Measurements from ENCODE around the gene HOXB9.
A peak's percentile ranks its signal among the peaks of the same experiment; 100 is the strongest.

The HOXB9 gene

DNA sequence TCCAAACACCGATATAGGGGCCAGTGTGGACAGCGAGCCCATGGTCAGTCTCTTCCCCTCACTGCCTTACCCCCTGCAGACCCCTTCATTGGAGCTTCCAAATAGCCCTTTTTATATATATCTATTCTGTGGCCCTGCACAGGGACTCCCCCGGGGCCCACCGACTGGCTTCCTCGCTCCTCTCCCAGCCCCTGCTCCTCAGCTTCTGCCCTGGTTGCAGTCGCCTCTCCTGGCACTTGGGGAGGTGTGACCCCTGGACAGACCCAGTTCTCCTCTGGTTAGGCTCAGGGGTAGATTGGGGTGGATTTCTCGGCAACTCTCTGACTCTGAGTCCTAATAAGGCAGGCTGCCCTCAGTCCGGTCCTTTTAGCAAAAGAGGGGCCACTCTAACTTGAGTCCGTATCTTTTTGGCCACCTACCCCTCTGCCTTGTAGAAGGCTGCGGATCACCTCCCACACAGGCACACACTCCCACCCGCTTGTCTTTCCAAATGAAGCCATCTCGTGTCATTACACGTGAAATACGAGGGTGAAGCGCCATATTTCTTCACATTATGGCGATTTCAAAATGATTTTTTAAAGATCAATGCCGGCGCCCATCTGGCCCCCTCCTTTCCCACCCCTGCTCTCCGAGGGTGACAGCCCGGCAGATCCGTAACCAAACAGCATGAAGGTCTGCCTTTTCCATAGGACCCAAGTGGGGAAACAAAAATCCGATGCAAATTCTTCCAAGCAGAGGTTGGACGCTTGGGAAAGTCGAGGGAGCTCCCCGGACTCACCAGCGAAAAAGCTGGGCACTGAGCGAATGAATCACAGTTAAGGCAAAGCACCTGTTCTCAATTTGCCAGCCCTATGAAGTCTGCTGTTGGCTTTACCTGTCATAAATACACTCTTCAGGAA is 1.7 kb upstream of the HOXB9 start:
- no peak overlapping the region for H3K9ac ChIP-seq (ENCODE audit: low read depth, low read length)
- peaks cover 2% of the 10 kb centered on the region for H3K4me1 ChIP-seq (ENCODE audit: control insufficient read depth, insufficient read depth, low read length)
- H3K36me3 ChIP-seq (ENCODE audit: control insufficient read depth, insufficient read depth, low read length), result no peaks in the 10 kb centered on the region
- H3K27me3 ChIP-seq (ENCODE audit: control insufficient read depth, insufficient read depth, low read length), result peaks cover 100% of the 10 kb centered on the region
- peak overlapping the region; percentile 26 for H3K4me3 ChIP-seq (ENCODE audit: low read depth, low read length)
- no peaks in the 10 kb centered on the region for H3K9me3 ChIP-seq (ENCODE audit: control insufficient read depth, insufficient read depth, low read length)

DNA sequence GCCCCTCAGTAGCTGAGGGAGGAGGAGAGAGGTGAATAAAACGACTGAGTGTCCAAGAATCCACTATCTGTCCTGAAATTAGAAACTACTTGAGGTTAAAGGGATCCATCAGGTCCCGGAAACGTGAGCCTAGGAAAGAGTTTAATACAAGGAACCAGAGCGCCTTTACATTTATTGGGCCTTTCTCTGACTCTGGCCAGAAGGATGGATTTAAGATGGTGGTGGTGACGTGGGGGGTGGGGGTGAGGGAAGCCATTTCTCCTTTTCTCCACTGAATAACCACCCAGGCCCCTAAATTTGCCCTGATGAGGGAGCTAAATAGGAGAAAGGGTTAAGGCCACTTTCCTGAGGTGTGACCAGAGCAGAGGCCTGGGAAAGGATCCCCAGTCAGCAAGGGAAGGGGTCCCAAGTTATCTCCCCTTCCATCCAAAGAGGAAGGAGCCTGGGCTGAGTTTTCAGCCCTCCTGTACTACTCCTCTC is 1.0 kb upstream of the HOXB9 start:
- Histone ChIP-seq H3K36me3 (ENCODE audit: control insufficient read depth, insufficient read depth, low read length) (no peaks in the 10 kb centered on the region), H3K27me3 (ENCODE audit: control insufficient read depth, insufficient read depth, low read length) (peaks cover 100% of the 10 kb centered on the region), H3K4me3 (ENCODE audit: low read depth, low read length) (peak overlapping the region; percentile 26), H3K4me1 (ENCODE audit: control insufficient read depth, insufficient read depth, low read length) (peaks cover 2% of the 10 kb centered on the region), H3K9ac (ENCODE audit: low read depth, low read length) (no peak overlapping the region), H3K9me3 (ENCODE audit: control insufficient read depth, insufficient read depth, low read length) (no peaks in the 10 kb centered on the region)

DNA sequence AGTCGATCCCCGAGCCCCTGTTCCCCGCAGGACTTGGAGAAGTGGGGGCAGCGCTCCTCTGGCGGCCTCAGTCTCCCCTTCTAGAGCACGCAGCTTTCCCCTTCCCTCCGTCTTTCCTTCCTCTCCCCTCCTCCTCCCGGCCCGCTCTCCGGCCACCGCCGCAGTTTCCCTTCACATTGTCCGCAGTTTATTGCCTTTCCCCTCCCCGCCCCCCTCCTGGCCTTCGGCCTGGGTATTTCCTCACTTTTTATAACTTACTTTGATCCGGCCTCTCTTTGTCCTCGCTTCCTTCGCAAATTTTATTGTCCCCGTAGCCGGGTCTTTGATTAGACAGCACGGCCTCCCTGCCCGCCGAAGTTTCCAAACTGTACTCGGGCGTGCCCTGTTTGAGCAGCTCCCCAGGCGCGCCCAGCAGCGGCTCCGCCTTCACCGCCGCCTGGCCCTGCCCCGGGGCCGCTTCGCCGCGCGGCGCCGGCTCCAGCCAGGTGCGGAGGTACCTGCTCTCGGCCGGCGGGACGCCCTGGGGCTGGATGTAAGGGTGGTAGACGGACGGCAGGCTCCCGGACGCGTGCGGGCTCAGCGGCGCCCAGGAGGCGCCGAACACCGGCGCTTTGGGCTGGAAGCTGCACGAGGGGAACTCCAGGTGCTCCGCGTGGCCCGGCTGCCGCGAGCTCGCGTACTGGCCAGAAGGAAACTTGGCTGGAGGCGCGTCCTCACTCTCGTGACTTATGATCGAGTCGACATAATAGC is 488 bp downstream of the HOXB9 start:
- Histone ChIP-seq H3K27me3 (ENCODE audit: control insufficient read depth, insufficient read depth, low read length) (peaks cover 100% of the 10 kb centered on the region), H3K4me1 (ENCODE audit: control insufficient read depth, insufficient read depth, low read length) (peaks cover 2% of the 10 kb centered on the region), H3K9ac (ENCODE audit: low read depth, low read length) (no peak overlapping the region)

DNA sequence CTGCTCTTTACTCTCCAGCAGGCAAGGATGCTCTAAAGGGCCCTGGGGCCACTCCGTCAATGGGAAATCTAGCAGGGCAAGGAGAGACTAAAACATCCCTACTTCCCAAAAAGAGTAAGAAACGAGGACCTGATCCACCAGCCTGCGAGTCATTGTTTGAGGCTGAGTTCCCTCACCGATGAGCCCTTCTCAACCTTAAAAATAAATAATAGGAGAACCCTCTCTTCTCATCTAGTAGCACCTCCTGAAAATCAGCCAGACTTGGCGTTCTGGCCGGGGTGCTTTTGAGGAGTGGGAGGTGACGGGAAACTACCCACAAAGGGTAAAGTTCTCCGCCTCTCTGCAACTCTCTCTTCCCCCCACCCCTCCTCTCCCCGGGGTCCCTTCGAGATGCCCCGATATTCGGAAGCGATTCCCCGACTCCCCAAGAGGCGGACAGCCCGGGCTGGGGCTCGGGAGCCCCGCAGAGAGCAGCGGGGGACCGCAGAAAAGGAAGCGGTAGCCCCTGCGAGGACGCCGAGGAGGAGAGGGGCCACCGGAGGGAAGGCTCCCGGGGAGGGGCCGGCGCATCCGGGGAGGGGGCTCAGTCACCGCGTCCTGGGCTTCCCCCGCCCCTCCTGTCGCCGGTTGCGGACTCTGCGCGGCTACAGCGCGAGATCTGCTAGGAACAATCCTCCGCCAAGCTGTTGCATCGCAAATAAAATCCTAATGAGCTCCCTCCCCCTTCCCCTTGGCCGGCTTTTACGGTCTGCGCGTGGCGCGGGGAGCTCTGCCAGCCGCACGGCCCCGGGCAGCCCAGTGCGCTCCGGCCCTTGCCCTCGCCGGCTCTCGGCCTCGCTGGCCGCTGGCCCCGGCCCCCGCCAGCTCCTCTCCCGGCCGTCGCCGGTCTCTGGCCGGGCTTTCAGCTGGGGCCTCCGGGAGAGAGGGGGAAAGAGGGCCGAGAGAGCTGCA is 1.3 kb downstream of the HOXB9 start:
- Histone ChIP-seq H3K4me3 (ENCODE audit: low read depth, low read length) (peak overlapping the region; percentile 35), H3K4me1 (ENCODE audit: control insufficient read depth, insufficient read depth, low read length) (peaks cover 2% of the 10 kb centered on the region), H3K27me3 (ENCODE audit: control insufficient read depth, insufficient read depth, low read length) (peaks cover 100% of the 10 kb centered on the region), H3K36me3 (ENCODE audit: control insufficient read depth, insufficient read depth, low read length) (no peaks in the 10 kb centered on the region), H3K9me3 (ENCODE audit: control insufficient read depth, insufficient read depth, low read length) (no peaks in the 10 kb centered on the region), H3K9ac (ENCODE audit: low read depth, low read length) (no peak overlapping the region)

More for the DNA sequence above, 488 bp downstream of the HOXB9 start:
- H3K36me3 ChIP-seq (ENCODE audit: control insufficient read depth, insufficient read depth, low read length), result no peaks in the 10 kb centered on the region
- H3K4me3 ChIP-seq (ENCODE audit: low read depth, low read length), result peak overlapping the region; percentile 35
- no peaks in the 10 kb centered on the region for H3K9me3 ChIP-seq (ENCODE audit: control insufficient read depth, insufficient read depth, low read length)

DNA sequence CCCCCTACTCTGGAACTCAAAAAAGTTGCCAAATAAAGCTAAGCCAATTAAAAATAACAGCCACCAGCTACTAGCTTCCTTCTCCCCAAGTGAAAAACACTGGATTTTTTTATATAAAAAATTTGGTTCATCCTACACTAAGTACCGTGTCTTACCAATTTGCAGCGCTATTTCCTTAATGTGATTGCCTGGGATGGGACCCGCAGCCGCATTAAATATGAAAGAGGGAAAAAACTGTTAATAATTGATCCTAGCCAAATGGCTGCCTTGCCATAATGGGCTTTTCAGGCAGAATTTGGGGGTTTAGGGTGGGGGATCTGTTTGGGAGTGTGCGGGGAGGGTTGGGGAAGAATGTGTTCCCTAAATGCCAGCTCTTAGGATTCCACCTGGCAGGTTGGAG is 2.0 kb downstream of the HOXB9 start:
- peaks cover 100% of the 10 kb centered on the region for H3K27me3 ChIP-seq (ENCODE audit: control insufficient read depth, insufficient read depth, low read length)

DNA sequence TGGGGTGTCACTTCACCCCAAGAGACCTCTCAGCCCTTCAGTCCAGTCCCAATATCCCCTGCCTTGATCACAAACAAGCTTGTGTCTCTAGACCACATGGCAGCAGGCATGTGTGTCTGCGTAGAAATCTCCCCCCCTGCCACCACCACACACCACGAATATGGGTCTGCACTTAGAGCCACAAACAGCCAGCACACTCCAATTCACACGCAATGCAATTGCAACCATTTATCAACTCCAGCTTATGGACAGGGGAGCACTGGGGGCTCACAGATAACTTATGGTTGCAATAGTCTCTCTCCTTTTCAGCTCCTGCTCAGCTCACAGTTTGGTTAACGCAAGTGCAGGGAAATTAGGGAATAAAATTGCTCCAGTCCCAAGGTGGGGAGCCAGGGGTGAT is 2.6 kb downstream of the HOXB9 start:
- peaks cover 100% of the 10 kb centered on the region for H3K27me3 ChIP-seq (ENCODE audit: control insufficient read depth, insufficient read depth, low read length)
- no peaks in the 10 kb centered on the region for H3K9me3 ChIP-seq (ENCODE audit: control insufficient read depth, insufficient read depth, low read length)
- H3K4me1 ChIP-seq (ENCODE audit: control insufficient read depth, insufficient read depth, low read length), result peaks cover 2% of the 10 kb centered on the region
- H3K36me3 ChIP-seq (ENCODE audit: control insufficient read depth, insufficient read depth, low read length), result no peaks in the 10 kb centered on the region
- H3K9ac ChIP-seq (ENCODE audit: low read depth, low read length), result no peak overlapping the region
- peak overlapping the region; percentile 27 for H3K4me3 ChIP-seq (ENCODE audit: low read depth, low read length)

More for the DNA sequence above, 2.0 kb downstream of the HOXB9 start:
- H3K9me3 ChIP-seq (ENCODE audit: control insufficient read depth, insufficient read depth, low read length), result no peaks in the 10 kb centered on the region
- peaks cover 2% of the 10 kb centered on the region for H3K4me1 ChIP-seq (ENCODE audit: control insufficient read depth, insufficient read depth, low read length)
- peak overlapping the region; percentile 35 for H3K4me3 ChIP-seq (ENCODE audit: low read depth, low read length)
- H3K9ac ChIP-seq (ENCODE audit: low read depth, low read length), result no peak overlapping the region
- no peaks in the 10 kb centered on the region for H3K36me3 ChIP-seq (ENCODE audit: control insufficient read depth, insufficient read depth, low read length)

DNA sequence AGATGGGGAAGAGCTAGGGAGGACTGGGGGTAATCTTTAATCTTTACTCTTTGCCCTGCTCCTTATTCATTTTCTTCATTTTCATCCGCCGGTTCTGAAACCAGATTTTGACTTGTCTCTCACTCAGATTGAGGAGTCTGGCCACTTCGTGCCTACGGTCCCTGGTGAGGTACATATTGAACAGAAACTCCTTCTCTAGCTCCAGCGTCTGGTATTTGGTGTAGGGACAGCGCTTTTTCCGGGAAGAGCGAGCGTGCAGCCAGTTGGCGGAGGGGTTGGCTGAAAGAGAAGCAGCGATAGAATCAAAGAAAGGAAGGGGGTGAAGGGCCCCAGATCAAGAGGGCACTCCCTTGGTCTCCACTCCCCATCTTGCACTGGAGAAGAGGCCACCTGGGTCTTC is 3.3 kb downstream of the HOXB9 start:
- Histone ChIP-seq H3K9ac (ENCODE audit: low read depth, low read length) (no peak overlapping the region), H3K36me3 (ENCODE audit: control insufficient read depth, insufficient read depth, low read length) (no peaks in the 10 kb centered on the region), H3K4me3 (ENCODE audit: low read depth, low read length) (peak overlapping the region; percentile 27), H3K9me3 (ENCODE audit: control insufficient read depth, insufficient read depth, low read length) (no peaks in the 10 kb centered on the region), H3K4me1 (ENCODE audit: control insufficient read depth, insufficient read depth, low read length) (peaks cover 2% of the 10 kb centered on the region), H3K27me3 (ENCODE audit: control insufficient read depth, insufficient read depth, low read length) (peaks cover 100% of the 10 kb centered on the region)

DNA sequence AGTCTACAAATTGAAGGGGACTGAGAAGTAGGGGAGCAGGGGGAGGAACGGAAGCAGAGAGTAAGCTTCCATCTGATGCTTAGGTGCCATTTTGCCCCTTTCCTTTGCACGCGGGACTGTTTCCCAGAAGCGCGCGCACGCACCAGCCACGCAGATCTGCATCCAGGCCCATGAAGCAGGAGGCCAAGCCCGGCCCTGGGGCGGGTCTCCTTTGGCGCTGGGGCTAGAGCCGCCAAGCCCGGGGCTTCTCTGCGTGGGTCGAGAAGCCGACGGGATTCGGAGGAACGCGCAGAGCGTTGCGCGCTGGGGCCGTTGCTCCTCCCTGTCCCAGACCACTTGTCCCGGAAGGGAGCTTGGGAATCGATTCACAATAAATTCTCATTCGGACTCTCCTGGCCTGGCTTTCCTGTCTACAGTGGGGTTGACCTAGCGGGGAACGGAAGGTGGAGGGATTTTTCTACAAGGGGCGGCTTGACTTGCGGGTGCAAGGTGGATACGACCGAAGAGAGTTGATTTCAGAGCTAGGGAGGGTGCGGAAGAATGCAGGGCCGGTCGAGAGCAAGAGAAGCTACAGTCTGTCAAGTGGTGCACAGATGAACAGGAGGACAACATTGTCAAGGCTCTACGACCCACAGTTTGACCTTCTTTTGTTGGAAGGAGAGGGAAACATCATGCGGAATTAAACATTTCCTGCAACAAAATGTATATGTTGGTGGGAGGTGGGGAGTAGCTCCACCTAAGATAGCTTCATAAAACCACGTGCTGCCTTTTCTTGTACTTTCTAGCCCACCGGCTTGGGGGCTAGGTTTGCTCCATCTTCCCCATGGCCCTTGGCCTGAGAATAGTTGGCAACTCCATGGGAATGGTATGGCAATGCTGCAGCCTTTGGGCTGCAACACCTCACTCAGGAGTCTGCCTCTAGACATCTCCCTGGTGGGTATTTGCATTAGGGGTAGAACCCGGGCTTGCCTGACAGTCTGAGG is 4.5 kb downstream of the HOXB9 start:
- peaks cover 100% of the 10 kb centered on the region for H3K27me3 ChIP-seq (ENCODE audit: control insufficient read depth, insufficient read depth, low read length)
- H3K4me3 ChIP-seq (ENCODE audit: low read depth, low read length), result peak overlapping the region; percentile 27
- no peaks in the 10 kb centered on the region for H3K4me1 ChIP-seq (ENCODE audit: control insufficient read depth, insufficient read depth, low read length)
- no peaks in the 10 kb centered on the region for H3K36me3 ChIP-seq (ENCODE audit: control insufficient read depth, insufficient read depth, low read length)
- no peaks in the 10 kb centered on the region for H3K9me3 ChIP-seq (ENCODE audit: control insufficient read depth, insufficient read depth, low read length)
- H3K9ac ChIP-seq (ENCODE audit: low read depth, low read length), result no peak overlapping the region

DNA sequence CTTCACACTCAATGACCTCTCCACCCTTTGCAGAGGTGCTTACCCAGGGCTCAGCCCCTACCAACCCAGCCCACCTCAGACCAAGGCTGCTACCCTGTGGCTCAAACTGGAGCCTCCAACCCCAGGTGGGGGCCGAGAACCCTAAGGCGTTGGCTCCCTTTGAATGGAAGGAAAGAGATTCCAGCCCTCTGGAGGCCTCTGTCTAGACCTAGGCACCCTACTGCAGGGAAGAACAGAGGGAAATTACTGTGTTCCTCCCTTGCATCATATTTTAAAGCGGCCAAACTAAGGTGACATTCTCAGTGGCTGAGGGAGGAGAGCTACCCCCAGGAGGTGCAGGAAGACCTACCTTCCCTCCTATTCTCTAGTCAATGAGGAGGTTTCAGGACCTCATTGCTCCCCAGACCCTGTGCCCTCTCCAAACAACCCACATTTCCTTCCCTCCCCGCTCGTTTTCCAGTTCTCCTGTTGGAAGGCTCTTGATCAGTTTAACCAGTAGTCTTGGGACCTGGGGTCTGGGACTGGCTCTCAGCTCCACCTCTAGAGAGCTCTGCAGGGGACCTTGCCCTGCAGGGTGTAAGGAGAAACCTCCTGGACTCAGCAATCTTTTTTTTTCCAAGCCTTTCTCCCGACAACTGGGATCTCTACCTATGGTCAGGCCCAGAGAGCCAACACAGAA is 5.6 kb downstream of the HOXB9 start:
- H3K4me3 ChIP-seq (ENCODE audit: low read depth, low read length), result peak overlapping the region; percentile 30
- H3K9ac ChIP-seq (ENCODE audit: low read depth, low read length), result no peak overlapping the region
- no peaks in the 10 kb centered on the region for H3K9me3 ChIP-seq (ENCODE audit: control insufficient read depth, insufficient read depth, low read length)
- H3K4me1 ChIP-seq (ENCODE audit: control insufficient read depth, insufficient read depth, low read length), result no peaks in the 10 kb centered on the region
- H3K27me3 ChIP-seq (ENCODE audit: control insufficient read depth, insufficient read depth, low read length), result peaks cover 100% of the 10 kb centered on the region
- no peaks in the 10 kb centered on the region for H3K36me3 ChIP-seq (ENCODE audit: control insufficient read depth, insufficient read depth, low read length)

DNA sequence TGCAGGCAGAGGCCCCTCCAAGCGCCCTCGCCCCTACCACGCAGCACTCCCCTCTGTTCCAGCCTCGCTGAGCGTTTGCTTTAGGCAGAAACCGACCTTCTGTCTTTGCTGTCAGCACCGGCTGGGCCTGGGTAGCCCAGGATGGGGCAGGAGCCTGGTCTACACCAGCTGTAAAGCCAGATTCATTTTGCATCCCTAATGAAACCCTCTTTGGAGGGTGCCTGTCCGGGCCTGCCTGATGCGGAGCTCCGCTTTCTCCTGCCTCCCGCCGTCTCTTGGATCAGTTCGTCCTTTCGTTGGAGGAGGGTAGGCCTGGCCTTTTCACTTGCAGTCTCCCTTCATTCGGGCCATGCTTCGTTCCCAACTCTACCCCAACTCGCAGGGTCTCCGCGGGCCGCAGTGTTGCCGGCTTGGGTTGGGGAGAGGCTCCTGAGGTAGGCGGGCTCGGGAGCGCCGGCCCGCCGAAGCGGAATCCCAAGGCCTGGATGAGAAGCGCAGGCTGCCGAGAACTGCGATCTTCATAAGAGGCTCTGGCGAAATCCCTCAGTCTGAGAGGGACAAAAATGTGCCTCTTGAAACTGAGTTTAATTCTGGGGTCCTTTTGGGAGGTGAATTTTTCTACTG is 6.2 kb downstream of the HOXB9 start:
- Histone ChIP-seq H3K9me3 (ENCODE audit: control insufficient read depth, insufficient read depth, low read length) (no peaks in the 10 kb centered on the region), H3K4me3 (ENCODE audit: low read depth, low read length) (peak overlapping the region; percentile 30), H3K9ac (ENCODE audit: low read depth, low read length) (no peak overlapping the region), H3K4me1 (ENCODE audit: control insufficient read depth, insufficient read depth, low read length) (no peaks in the 10 kb centered on the region), H3K36me3 (ENCODE audit: control insufficient read depth, insufficient read depth, low read length) (no peaks in the 10 kb centered on the region), H3K27me3 (ENCODE audit: control insufficient read depth, insufficient read depth, low read length) (peaks cover 100% of the 10 kb centered on the region)

All from iPS-15b (cell line).